Stimulated activated CD4-positive, alpha-beta T cell treated with anti-CD3 and anti-CD28 coated beads, TNF-alpha, amount 100 ng/mL, for 48 hours (primary cell): ENCODE measurements around the gene GATAD2B.
"Not testable (repeated sequence)": the region's sequence is repeated elsewhere in the genome, so short reads cannot be mapped to it uniquely, and the experiment has no call there.

Experiments used
- DNase-seq, 3 donors: peaks; one replicate each; pipeline ENCODE4 v3.0.0-alpha.2; 2020; ENCODE audit warnings: low read depth in 3 of 3

The GATAD2B gene

DNA sequence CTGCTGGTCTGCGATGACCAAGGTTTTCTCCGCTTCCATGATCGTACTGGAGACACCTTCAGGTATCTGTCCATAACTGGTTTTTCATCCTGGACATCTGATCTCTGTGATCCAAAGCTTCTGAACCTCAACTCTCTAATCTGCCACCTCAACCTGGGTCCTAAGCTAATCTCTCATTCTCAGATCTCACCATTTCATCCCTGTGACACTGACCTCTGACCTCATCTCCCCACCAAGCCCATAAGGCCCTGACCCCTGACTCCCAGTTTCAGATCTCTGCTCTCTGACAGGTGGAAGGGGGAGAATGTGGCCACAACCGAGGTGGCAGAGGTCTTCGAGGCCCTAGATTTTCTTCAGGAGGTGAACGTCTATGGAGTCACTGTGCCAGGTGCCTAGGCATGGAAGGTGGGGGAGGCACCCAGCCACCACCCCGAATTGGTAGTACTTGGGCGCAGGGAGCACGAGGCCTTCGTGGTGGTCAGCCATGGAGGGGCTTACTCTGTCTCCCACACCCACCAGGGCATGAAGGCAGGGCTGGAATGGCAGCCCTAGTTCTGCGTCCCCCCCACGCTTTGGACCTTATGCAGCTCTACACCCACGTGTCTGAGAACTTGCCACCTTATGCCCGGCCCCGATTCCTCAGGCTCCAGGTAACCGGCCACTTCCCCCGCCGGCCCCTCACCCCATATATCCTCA lies 143.8 kb downstream of the GATAD2B start:
- DNase-seq, result no peak

DNA sequence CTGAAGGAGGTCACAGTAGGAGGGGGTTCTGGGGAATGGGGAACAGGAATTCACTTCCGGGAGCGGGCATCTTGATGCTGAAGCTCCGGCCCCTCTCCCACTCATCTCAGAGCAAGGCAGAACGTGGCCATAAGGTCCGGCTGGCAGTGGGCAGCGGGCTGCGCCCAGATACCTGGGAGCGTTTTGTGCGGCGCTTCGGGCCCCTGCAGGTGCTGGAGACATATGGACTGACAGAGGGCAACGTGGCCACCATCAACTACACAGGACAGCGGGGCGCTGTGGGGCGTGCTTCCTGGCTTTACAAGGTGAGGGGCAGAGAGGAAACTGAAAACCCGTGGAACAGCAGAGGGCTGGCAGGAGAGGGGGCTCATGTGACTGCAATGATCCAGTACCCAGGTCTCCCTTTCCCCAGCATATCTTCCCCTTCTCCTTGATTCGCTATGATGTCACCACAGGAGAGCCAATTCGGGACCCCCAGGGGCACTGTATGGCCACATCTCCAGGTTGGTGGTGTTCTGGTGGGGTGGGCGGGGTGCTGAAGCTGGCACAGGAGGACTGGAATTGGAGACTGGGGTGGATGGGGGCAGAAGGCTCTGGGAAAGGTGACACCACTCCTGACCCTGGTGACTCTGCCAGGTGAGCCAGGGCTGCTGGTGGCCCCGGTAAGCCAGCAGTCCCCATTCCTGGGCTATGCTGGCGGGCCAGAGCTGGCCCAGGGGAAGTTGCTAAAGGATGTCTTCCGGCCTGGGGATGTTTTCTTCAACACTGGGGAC lies 144.5 kb downstream of the GATAD2B start:
- DNase-seq, result no peak

DNA sequence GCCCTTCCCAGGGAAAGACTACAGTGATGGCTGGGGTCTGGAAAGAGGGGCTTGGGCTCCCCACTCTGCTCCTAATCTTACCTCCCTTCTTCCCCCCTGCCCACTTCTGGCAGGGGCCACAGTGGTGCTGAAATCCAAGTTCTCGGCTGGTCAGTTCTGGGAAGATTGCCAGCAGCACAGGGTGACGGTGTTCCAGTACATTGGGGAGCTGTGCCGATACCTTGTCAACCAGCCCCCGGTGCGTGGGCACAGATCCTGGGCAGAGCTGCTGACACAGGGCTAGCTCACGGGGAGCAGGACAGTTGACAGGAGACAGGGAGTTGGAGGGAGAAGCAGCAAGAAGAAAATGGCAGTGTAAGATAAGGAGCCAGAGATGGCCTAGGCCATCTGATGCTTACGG lies 145.1 kb downstream of the GATAD2B start:
- DNase-seq, result no peak

DNA sequence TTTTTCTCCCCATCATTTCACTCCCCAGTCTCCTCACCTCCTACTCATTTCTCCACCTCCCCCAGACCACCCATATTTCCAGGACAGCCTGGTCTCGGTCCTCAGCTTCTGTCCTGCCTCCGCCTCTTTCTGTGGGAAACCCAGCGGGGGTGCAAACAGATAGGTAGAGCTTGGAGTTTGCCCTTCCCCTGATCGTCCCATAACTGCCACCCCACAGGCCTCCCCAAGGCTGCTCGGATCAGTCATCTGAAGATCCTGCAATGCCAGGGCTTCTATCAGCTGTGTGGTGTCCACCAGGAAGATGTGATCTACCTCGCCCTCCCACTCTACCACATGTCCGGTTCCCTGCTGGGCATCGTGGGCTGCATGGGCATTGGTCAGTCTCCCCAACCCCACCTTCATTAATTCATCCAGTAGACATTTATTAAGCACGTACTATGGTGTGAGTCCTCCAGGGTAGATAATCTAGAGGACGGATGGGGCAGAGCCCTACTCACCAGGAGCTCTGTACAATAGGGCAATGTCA lies 145.9 kb downstream of the GATAD2B start:
- DNase-seq, result no peak

DNA sequence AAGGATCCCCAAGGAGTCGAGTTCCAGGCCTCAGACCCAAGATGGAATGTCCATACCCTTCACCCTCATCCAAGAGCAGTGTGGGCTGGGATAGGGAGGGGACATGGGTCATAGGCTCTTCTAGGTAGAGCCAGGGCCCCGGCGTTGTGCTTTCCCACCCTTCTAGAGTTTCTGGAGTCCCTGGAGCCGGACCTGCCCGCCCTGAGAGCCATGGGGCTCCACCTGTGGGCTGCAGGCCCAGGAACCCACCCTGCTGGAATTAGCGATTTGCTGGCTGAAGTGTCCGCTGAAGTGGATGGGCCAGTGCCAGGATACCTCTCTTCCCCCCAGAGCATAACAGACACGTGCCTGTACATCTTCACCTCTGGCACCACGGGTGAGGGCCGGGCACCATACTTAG lies 146.4 kb downstream of the GATAD2B start:
- DNase-seq, result no peak

DNA sequence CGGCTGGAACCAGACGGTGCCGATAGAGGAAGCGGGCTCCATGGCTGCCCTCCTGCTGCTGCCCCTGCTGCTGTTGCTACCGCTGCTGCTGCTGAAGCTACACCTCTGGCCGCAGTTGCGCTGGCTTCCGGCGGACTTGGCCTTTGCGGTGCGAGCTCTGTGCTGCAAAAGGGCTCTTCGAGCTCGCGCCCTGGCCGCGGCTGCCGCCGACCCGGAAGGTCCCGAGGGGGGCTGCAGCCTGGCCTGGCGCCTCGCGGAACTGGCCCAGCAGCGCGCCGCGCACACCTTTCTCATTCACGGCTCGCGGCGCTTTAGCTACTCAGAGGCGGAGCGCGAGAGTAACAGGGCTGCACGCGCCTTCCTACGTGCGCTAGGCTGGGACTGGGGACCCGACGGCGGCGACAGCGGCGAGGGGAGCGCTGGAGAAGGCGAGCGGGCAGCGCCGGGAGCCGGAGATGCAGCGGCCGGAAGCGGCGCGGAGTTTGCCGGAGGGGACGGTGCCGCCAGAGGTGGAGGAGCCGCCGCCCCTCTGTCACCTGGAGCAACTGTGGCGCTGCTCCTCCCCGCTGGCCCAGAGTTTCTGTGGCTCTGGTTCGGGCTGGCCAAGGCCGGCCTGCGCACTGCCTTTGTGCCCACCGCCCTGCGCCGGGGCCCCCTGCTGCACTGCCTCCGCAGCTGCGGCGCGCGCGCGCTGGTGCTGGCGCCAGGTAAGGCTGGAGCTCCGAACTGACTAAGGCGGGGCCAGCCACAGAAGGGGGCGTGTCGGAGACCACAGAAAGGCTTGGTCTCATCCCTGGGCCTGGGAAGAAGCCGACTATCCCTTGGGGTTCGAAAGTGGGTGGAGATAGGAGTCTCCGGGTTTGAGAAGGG lies 147.1 kb downstream of the GATAD2B start:
- peak in 2 of 3 donors; percentile 26 to 65 for DNase-seq

DNA sequence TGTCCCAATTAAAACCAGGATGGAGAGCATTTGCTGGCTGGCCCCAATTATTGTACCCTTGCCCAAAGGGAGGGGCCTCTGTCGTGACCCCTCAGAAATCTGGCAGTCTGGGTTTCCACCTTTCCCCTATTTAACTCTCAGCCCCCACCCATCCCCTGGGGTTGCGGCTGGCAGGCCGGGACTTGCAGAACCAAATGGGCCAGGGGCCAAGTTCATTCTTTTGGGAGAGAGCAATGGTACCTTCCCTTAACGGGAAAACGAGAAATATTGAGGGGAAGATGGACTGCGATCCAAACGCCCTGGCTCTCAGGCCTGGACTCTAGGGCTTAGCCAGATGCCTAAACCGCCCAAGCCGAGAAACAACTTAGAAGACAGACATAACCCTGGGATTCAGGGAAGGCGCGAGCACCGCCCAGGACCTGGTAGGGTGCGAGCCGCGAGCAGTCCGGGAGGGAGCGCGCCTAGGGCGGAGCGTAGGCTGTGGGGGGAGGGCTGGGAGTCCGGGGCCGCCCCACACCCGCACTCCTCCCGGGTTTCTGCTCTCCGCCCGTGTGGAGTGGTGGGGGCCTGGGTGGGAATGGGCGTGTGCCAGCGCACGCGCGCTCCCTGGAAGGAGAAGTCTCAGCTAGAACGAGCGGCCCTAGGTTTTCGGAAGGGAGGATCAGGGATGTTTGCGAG lies 147.9 kb downstream of the GATAD2B start, which contains the start of gene SLC27A3:
Gene SLC27A3, plus strand, starts transcription at position 628 of the 678 bp plus-strand sequence. CDS start 91 bp downstream, outside the sequence.
- no peak for DNase-seq

DNA sequence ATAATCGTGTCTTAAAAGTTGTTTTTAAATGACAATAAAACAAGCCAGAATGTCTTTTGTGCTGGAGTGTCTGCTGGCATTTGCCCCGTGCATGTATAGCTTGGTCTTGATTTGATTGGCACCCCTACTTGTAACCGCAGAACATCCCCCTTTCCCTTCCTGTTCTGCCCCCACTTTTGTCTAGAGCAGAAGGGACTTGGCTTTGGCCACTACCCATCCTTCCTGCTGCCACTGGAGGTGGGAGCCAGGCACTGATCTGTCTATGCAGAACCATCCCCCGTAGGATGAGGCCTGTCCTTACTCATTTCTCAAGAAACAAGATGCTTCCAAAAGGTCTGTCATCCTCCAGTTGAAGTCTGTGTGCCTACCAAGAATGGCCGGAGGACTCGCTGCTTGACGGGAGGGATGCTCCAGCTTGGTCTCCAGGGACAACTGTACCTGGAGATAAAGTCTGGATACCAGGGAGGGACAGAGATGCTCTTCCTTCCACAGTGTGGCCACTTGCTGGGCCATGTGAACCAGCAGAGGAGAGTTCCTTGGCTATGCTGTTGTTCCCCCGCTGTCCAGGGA lies 148.7 kb downstream of the GATAD2B start:
- no peak for DNase-seq

DNA sequence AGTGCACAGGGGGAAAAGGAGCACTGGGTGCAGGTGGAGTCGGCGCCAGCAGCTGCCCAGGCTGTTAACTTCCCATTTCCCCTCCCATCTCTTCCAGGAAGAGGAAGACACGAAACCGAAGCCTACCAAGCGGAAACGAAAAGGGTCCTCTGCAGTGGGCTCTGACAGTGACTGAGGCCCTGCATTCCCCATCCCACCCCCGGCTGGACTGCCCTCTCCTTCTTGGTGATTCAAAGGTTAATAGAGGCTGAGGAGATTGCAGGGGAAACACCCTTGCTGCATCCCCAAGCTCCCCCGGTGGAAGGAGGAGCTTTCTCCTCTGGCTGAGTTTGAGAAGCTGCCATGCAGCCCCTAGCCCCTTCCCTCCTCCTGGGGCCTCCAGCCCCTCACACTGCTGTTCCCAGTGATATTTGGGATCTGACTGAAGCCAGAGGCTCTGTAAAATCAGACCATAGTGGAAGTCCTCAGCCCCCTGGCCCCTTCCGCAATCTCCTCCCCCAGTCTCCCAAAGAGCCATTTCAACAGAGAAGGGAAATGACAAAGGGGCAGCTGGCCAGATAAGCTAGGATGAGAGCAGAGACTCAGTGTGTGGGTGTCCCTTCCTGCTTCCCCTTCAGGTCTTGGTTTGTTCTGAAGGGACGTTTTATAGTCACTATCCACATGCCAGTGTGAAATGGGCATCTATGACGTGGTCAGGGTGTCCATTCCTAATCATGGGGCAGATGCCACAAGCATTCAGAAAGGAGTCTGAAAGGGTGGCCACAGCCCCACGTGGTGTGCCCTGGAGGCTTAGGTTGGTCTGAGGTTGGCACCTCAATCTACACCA lies 149.5 kb downstream of the GATAD2B start:
- no peak for DNase-seq

DNA sequence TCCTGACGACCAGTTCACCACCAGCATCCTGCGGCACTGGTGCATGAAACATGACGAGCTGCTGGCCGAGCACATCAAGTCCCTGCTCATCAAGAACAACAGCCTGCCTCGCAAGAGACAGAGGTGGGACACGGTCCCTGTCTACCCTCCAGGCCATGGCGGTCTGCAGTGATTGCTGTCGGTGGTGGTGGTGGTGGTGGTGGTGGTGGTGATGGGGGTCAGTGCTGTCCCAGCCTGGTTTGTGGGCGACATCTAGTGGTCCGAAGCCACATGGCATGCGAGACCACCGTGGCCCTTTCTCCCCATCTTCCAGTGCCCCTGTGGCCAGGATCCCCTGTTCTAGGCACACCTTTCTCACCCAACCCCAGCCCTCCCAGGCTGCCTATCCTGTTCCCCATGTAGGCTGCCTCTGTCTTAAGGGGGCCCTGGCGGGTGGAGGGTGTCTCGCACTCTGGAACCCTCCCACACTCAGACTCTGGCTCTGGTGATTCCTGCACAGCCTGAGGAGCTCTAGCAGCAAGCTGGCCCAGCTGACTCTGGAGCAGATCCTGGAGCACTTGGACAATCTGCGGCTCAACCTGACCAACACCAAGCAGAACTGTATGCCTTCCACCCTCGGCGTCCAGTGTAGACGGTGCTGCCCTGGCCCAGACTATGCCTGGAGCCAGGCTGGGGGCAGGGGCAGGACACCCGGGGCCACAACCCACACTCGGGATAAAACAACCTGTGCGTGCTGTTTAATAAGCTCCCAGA lies 150.8 kb downstream of the GATAD2B start:
- DNase-seq, result no peak

DNA sequence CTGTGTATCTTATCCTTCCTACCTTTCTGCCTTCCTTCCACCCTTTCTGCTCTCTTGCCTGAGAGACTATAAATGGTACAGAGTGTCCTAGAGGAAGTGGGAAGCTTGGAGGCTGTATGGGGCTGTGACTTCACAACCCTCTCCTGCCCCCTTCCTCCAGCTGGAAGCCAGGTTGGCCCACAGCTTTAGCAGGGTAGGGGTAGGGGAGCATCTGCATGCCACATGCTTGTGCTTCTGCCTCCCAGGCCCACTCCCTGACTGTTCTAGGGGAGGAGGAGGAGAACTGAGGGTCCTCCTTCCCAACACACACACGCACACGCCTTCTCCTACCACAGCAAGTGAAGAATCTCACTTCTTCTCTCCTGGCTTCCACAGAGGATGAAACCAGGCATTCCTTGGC lies 151.5 kb downstream of the GATAD2B start:
- no peak for DNase-seq

DNA sequence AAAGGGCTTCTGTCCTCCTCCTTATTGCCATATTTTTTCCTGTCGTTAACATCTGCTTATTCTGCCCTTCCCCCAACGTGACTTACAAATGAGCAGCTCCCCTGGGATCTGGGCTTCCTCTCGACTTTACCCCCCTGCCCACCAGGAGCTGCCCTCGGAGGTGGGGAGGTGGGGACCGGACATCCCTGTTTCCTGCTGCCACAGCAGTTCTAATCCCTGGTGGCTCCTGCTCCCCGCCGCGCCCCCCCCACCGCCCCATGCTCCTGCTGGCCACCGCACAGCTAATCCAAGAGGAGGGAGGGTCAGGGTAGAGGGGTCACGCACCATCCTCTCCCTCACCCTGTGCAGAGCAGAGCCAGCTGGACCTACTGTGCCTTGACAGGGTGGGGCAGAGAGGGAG lies 152.0 kb downstream of the GATAD2B start:
- no peak for DNase-seq

DNA sequence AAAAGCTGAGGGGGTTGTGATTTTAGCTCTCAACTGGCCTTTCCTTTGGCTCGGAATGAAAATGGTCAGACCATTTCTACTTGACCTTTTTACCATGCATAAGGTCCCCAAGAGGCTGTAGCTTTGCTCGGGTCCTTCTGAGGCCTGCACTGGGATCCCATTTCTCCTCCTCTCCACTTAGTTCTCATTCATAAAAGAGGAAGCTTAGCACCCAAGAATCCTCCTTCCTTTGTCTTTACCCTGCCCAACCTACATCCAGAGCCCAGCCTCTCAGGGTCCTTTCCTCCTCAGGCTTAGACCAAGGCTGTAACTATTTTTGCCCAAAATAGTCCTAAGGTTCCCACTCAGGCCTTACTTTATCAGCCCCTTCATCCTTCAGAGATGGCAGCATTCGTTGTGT lies 153.6 kb downstream of the GATAD2B start:
- no peak for DNase-seq

DNA sequence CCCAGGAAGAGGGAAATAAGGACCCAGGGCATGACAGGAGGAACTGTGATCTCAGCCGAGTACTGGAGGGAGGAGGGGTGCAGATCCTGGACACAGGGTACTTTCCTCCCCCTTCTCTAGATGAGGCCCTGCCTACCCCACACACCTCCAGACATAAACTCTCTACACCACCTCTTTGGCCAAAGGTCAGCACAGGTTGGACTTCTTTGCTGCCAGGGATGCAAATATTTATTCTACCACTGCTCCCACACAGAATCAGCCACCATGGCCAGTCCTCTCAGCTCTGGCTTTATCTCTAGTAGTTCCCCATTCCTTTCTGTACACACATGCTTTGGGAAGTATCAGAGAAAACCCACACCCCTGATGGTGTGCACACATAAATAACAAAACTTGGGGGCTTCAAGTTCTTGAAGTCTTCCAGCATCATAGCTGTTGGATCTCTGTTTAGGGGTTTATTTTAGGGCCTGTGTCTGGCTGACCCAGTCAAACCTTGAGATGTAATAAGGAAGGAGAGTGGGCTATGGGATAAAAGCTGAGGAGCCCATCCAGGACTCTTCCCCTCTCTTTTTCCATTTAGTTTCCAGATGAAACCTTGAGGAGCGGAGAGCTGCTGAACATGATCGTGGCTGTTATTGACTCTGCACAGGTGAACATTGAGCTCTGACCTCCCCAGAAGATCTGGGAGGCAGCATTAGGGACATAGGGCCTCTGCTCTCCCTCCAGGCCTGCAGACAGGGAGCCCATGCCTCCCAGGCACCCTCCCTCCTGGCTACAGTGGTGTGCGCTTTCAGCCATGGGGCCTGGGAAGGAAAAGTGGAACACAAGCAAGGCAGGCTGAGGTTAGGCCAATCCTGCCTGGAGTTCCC lies 154.2 kb downstream of the GATAD2B start:
- DNase-seq, result no peak

DNA sequence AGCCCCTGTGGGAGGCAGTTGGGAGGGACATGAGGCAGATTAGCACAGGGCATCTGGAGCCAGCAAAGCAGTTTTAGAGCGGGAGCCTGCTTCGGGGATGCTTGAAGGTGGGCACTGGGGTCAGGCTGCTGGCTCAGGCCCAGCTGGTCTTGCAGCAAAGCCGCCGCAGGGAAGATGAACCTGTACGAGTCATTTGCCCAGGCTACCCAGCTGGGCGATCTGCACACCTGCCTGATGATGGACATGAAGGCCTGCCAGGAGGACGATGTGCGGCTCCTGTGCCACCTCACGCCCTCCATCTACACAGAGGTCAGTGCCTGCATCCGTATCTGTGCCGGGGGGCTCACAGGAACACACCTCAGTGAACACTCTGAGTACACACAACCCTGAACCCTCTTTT lies 155.3 kb downstream of the GATAD2B start:
- no peak for DNase-seq

DNA sequence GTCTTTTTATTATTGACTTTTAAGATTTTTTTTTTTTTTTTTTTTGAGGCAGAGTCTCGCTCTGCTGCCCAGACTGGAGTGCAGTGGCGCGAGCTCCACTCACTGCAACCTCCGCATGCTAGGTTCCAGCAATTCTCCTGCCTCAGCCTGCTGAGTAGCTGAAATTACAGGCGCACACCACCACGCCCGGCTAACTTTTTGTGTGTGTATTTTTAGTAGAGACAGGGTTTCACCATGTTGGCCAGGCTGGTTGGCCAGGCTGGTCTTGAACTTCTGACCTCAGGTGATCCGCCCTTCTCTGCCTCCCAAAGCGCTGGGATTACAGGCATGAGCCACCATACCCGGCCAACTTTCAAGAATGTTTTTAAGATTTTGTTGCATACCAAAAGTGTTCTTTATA lies 156.1 kb downstream of the GATAD2B start:
- not testable (repeated sequence) for DNase-seq

DNA sequence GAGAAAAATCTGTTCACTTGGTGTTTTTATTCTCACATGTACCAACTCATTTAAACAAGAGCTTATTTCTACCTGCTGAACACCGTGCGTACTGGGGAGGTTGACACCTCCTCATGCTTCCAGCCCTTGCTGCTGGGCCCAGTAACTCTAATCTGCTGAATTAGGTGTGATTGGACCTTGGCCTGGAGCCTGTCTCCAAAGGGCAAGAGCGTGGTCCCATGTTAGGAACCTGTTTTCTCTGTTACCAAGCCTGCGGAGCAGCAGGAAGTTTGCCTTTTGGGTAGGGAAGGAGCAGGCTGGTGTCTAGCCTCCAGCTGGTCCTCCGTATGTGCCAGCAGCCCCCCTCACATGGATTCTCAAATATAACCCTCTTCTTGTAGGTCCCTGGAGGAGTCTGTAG lies 158.5 kb downstream of the GATAD2B start:
- no peak for DNase-seq
